ENCODE measurements around the gene SAG.

Gene SAG

DNA sequence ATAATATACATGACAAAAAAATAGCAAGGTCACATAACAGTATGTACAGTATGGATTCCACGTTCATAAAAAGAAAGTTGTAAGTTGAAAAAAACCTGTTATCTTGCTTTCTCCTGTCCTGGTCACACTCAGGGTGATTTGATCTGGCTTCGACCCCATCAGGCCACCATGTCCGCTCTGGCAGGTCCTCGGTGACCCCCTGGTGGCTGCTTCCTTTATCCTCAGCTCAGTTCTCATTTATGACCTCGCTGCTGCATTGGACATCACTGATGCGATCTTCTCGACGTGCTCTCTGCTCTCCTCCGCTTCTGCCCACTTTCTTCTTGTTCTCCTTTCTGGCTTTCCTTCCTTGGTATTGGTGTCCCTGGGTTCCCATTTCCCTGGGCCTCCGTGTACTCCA is 76.4 kb downstream of the SAG start:
- no peak for DNase-seq

DNA sequence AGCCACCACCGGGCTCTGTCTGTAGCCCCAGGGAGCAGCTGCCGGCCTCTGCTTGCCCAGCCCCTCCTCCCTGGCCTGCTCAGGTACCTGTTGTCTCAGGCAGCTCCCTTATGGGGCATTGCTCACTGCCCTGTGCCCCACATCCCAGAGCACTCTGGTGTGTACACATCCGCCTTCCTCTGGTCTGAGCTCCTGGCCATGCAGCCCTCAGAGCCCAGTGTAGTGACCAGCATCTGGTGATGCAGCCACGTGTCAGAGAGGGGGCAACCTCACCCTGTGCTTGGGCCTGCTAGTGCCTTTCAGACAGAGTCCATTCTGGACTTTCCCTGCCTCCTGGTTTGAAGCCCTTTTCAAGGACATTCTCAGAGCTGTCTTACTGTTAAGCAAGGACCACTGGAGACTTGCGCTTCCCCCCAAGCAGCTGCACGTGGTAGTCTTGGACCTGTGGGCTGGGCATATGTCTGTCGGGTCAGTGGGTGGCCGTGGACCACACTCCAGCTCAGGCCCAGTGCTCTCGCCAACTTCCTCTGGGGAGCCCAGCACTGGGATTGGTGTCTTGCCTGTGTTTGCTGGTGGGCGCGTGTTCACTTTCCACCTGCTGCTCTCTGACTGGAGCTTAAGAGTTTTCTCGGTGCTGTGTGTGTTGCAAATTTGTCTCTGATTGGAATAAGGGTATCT is 77.3 kb downstream of the SAG start:
- DNase-seq: no peak

DNA sequence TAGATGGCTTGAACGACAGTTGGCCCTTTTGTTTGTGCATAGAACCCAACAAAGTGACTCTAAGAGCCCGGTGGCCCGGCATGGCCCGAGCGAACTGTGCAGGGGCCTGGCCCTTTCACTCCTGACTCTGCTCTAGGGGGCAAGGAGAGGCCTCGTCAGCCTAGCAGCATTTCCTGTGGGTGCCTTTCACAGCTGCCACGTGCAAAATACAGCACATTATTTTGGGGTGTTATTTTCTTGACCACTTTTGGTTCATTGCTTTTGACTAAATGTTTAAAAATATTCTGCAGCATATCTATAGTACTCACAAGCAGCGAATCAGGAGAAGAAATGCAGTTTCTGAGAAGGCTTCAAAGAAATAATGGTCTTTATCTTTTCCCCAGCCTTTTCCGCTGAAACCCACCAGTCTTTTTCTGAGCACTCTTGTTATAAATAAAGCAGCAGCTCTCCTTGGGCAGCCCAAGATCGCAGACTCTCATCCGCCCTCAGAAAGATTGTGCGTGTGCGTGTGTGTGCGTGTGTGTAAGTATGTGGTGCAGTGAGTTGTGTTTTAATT is 78.0 kb downstream of the SAG start:
- no peak for DNase-seq

DNA sequence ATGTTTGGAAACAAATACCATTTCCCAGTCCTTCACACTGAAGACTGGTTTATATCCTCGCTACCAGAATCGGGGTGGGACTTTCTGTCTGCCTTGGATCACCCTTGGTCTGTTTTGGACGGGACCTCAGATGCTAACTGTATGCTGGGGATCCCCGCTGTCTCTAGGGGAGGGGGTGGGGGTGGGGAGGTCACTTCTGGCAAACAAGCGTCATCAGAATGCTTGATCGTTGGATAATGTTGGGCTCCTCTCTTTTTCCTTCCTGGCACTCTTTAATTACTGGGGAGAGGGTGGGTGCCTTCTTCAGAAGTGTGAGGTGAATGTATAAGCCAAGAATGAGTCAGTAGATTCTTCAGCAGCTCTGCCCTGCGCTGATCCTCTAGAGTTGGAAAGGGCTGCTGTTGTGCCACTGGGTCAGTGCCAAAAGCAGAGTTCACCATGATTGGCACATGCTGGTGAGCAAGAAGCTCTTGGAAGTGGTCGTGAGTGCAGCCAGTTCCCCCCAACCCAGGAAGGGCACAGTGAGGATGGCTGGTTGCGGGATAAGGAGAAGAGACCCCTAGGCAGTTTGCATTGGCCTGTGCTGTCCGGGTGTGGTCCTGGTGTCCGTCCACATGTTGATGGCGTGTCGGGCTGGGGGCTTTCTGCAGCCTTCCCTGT is 78.9 kb downstream of the SAG start:
- DNase-seq: no peak

GRCh38 chr2:233387225-233387624 is 79.6 kb downstream of the SAG start:
- no peak for DNase-seq

- no peak for DNase-seq
Measured at GRCh38 chr2:233387667-233388528, 80.3 kb downstream of the SAG start.

- DNase-seq: no peak
Measured at GRCh38 chr2:233389601-233390125, 82.0 kb downstream of the SAG start.

DNA sequence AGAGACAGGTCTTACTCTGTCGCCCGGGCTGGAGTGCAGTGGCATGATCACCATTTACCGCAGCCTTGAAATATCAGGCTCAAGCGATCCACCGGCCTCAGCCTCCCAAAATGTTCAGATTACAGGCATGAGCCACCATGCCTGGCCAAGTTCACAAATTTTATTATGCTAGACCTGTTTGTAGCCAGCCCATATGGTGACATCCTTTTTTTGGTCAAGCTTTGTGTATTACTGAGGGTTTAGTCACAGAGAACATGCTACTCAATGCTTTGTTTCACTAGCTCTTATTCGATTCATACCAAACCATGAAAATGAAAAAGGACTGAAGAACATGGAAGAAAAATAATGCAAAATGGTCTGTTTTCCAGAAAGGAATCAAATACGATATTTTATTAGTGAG is 88.1 kb downstream of the SAG start:
- no peak for DNase-seq
